Uterus (tissue), 2 donors: ENCODE data around the gene GNA12.

ENCODE experiments used
- CTCF ChIP-seq, 4 experiments: fragments of 200-600 bp in 2 of 4; fragments of 450-650 bp in 2 of 4; sonication (generic) in 2 of 4; IDR thresholded peaks; one replicate each; pipeline ENCODE4 v1.5.1; 2016 to 2019; ENCODE audit warnings: antibody characterized with exemption in 4 of 4, mild to moderate bottlenecking in 2 of 4, moderate library complexity in 1 of 4
- POLR2A ChIP-seq, 2 donors: fragments of 450-650 bp; IDR thresholded peaks; one replicate each; pipeline ENCODE4 v1.6.1; 2016; ENCODE audit warnings: antibody characterized with exemption in 2 of 2, mild to moderate bottlenecking in 1 of 2, moderate library complexity in 1 of 2

- TF ChIP-seq CTCF (IDR thresholded peaks at IDR 0.05) (no peak), POLR2A (IDR thresholded peaks at IDR 0.05) (no peak)
Observed at GRCh38 chr7:2882111-2882510, 38.0 kb upstream of the GNA12 start.
